ENCODE results near the gene FAN1. TPM values are rescaled to one million over a fixed set of nuclear protein-coding genes. Genes with fewer than 3 reads are reported as not detected.

The FAN1 gene
- polyA plus RNA-seq, 1 of the 3 experiments (the other 2 are of a cell fraction), result 5.7 TPM

DNA sequence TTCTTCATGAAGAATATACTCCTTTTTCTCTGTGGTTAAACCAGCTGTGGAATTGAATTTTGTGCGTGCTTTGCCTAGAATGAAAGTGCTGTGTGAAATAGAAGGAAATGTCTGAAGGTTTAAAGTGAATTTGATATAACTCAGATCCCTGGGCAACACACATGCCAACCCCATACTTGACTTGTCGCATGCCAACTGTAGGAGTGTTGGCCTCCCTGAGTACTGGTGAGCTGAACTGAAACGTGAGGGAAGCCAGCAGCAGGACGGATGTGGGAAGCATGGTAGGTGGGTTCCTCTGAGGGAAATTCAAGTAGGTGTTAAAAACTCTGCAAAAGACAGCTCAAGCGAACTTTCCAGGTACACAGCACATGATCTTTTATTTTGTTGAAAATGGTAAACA lies 14.7 kb downstream of the FAN1 start:
- H3K79me2 ChIP-seq (ENCODE audit: insufficient read depth), result no peaks in the 10 kb centered on the region
- H3K9me2 ChIP-seq, result no peaks in the 10 kb centered on the region
- no peak overlapping the region for H2AFZ ChIP-seq (ENCODE audit: low read depth)
- H3K4me1 ChIP-seq (ENCODE audit: control insufficient read depth in 1 of 2, insufficient read depth in 2 of 2, low read depth in 1 of 2, low read length in 1 of 2), result peaks cover 0 to 34% of the 10 kb centered on the region in 2 experiments; a peak in 2 of 4 replicates
- H3K27ac ChIP-seq (ENCODE audit: low read depth in 2 of 2, low read length in 1 of 2), result no peak overlapping the region
- no peak for DNase-seq
- WGBS (ENCODE audit: low lambda C conversion rate), result 95% methylated on average over 5 of the region's 5 CpGs
- POLR2A ChIA-PET, result interaction anchor here (0.7 kb wide), 1 partner anchor 10 kb away, joined by 3 read pairs; no protein-coding TSS in a partner anchor
- H3F3A ChIP-seq (replicated peaks; ENCODE audit: insufficient read depth), result no peaks in the 10 kb centered on the region
- peaks cover 56% of the 10 kb centered on the region in 2 experiments for H3K36me3 ChIP-seq (replicated peaks in 1 of 2; ENCODE audit: control insufficient read depth in 1 of 2, insufficient read depth in 2 of 2, low read length in 1 of 2)
- CTCF ChIA-PET, result interaction anchor here (1.3 to 1.9 kb wide), 3 partner anchors 9 to 212 kb away, joined by 4 to 6 read pairs (median 4); no protein-coding TSS in a partner anchor
- no peak overlapping the region for H3K4me3 ChIP-seq (ENCODE audit: low read depth in 2 of 2, low read length in 1 of 2)
- no peaks in the 10 kb centered on the region for H3K27me3 ChIP-seq (ENCODE audit: insufficient read depth)
- no peaks in the 10 kb centered on the region for H4K20me1 ChIP-seq (ENCODE audit: insufficient read depth)
- TF ChIP-seq MXI1 (IDR thresholded peaks at IDR 0.05; ENCODE audit: low read depth, low read length) (no peak), RAD21 (IDR thresholded peaks at IDR 0.05; ENCODE audit: low read length) (no peak), YY1 (IDR thresholded peaks at IDR 0.05; ENCODE audit: low read depth) (no peak), FOXM1 (IDR thresholded peaks at IDR 0.05; ENCODE audit: low read depth) (no peak), SIN3A (IDR thresholded peaks at IDR 0.05; ENCODE audit: borderline replicate concordance, low read depth, low read length) (no peak), ELF1 (IDR thresholded peaks at IDR 0.05) (no peak), EZH2phosphoT487 (IDR thresholded peaks at IDR 0.05; ENCODE audit: borderline replicate concordance, low read depth) (no peak), TEAD4 (IDR thresholded peaks at IDR 0.05; ENCODE audit: borderline replicate concordance, insufficient read depth) (no peak), TAF1 (IDR thresholded peaks at IDR 0.05; ENCODE audit: borderline replicate concordance, low read depth, low read length) (no peak), NFIC (IDR thresholded peaks at IDR 0.05; ENCODE audit: borderline replicate concordance) (no peak), SMC3 (IDR thresholded peaks at IDR 0.05; ENCODE audit: low read depth, low read length) (no peak)
- TF ChIP-seq, protein P1, sequence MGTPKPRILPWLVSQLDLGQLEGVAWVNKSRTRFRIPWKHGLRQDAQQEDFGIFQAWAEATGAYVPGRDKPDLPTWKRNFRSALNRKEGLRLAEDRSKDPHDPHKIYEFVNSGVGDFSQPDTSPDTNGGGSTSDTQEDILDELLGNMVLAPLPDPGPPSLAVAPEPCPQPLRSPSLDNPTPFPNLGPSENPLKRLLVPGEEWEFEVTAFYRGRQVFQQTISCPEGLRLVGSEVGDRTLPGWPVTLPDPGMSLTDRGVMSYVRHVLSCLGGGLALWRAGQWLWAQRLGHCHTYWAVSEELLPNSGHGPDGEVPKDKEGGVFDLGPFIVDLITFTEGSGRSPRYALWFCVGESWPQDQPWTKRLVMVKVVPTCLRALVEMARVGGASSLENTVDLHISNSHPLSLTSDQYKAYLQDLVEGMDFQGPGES (IDR thresholded peaks at IDR 0.05; ENCODE audit: low read depth, low read length), result no peak
- TF ChIP-seq, protein P2, sequence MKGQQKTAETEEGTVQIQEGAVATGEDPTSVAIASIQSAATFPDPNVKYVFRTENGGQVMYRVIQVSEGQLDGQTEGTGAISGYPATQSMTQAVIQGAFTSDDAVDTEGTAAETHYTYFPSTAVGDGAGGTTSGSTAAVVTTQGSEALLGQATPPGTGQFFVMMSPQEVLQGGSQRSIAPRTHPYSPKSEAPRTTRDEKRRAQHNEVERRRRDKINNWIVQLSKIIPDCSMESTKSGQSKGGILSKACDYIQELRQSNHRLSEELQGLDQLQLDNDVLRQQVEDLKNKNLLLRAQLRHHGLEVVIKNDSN (IDR thresholded peaks at IDR 0.05; ENCODE audit: borderline replicate concordance, low read depth), result no peak
- no peaks in the 10 kb centered on the region for H3K9me3 ChIP-seq
- no peak overlapping the region for H3K4me2 ChIP-seq
- no peak overlapping the region for H3K9ac ChIP-seq

DNA sequence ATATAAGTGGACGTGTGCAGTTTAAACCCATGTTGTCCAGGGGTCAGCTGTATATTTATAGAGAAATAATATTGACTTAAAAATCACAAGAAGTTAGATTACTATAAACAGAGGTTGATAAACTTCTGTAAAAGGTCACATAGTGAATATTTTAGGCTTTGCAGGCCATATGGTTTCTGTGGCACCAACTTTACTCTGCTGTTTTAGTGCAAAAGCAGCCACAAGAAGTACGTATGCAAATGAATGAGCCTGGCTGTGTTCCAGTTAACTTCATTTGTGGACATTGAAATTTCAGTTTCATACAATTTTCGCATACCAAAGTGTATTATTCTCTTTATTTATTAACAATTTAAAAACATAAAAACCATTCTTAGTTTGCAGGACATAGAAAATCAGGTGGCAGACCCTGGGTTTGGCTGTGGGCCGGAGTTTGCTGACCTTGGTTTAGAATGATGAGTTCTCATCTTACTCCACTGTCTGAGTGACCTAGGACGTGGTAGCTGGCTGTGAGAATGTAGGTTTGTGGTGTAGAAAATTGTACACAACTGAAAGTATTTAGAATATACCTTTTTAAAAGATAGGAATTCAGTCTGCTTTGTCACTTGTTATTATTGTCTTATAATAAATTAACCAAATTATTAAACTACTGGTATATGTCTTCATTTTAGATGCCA lies 16.3 kb downstream of the FAN1 start:
- Histone ChIP-seq H3K27me3 (ENCODE audit: insufficient read depth) (no peaks in the 10 kb centered on the region), H3K36me3 (replicated peaks in 1 of 2; ENCODE audit: control insufficient read depth in 1 of 2, insufficient read depth in 2 of 2, low read length in 1 of 2) (peaks cover 53 to 65% of the 10 kb centered on the region in 2 experiments), H3K4me2 (no peak overlapping the region), H3K4me1 (ENCODE audit: control insufficient read depth in 1 of 2, insufficient read depth in 2 of 2, low read depth in 1 of 2, low read length in 1 of 2) (peaks cover 0 to 36% of the 10 kb centered on the region in 2 experiments; a peak in 2 of 4 replicates), H4K20me1 (ENCODE audit: insufficient read depth) (no peaks in the 10 kb centered on the region), H3K79me2 (ENCODE audit: insufficient read depth) (no peaks in the 10 kb centered on the region), H3K9ac (no peak overlapping the region), H3K4me3 (ENCODE audit: low read depth in 2 of 2, low read length in 1 of 2) (no peak overlapping the region), H3K27ac (ENCODE audit: low read depth in 2 of 2, low read length in 1 of 2) (no peak overlapping the region), H2AFZ (ENCODE audit: low read depth) (no peak overlapping the region), H3K9me3 (no peaks in the 10 kb centered on the region), H3F3A (replicated peaks; ENCODE audit: insufficient read depth) (no peaks in the 10 kb centered on the region), H3K9me2 (no peaks in the 10 kb centered on the region)
- ChIA-PET CTCF (interaction anchor here (1.9 to 2.4 kb wide), 2 partner anchors 11 to 16 kb away, joined by 4 to 7 read pairs; partner anchors contain the start of gene FAN1), POLR2A (no interaction called here)
- WGBS (ENCODE audit: low lambda C conversion rate), result 92% methylated on average over 5 of the region's 5 CpGs
- DNase-seq, result no peak
- TF ChIP-seq MXI1 (IDR thresholded peaks at IDR 0.05; ENCODE audit: low read depth, low read length) (no peak), POLR2AphosphoS5 (IDR thresholded peaks at IDR 0.05; ENCODE audit: low read depth, low read length) (no peak), EP300 (IDR thresholded peaks at IDR 0.05; ENCODE audit: borderline replicate concordance in 1 of 2, low read depth in 1 of 2, low read length in 1 of 2) (no peak), ELF1 (IDR thresholded peaks at IDR 0.05) (no peak), MEF2A (IDR thresholded peaks at IDR 0.05; ENCODE audit: borderline replicate concordance, low read depth) (no peak), RXRA (IDR thresholded peaks at IDR 0.05; ENCODE audit: borderline replicate concordance, low read depth) (no peak), CHD2 (IDR thresholded peaks at IDR 0.05; ENCODE audit: low read length, partially characterized antibody) (no peak), RAD21 (IDR thresholded peaks at IDR 0.05; ENCODE audit: low read length) (no peak), TAF1 (IDR thresholded peaks at IDR 0.05; ENCODE audit: borderline replicate concordance, low read depth, low read length) (no peak), TEAD4 (IDR thresholded peaks at IDR 0.05; ENCODE audit: borderline replicate concordance, insufficient read depth) (no peak)
- TF ChIP-seq, protein P3, sequence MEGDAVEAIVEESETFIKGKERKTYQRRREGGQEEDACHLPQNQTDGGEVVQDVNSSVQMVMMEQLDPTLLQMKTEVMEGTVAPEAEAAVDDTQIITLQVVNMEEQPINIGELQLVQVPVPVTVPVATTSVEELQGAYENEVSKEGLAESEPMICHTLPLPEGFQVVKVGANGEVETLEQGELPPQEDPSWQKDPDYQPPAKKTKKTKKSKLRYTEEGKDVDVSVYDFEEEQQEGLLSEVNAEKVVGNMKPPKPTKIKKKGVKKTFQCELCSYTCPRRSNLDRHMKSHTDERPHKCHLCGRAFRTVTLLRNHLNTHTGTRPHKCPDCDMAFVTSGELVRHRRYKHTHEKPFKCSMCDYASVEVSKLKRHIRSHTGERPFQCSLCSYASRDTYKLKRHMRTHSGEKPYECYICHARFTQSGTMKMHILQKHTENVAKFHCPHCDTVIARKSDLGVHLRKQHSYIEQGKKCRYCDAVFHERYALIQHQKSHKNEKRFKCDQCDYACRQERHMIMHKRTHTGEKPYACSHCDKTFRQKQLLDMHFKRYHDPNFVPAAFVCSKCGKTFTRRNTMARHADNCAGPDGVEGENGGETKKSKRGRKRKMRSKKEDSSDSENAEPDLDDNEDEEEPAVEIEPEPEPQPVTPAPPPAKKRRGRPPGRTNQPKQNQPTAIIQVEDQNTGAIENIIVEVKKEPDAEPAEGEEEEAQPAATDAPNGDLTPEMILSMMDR (IDR thresholded peaks at IDR 0.05), result no peak
- TF ChIP-seq, protein P4, sequence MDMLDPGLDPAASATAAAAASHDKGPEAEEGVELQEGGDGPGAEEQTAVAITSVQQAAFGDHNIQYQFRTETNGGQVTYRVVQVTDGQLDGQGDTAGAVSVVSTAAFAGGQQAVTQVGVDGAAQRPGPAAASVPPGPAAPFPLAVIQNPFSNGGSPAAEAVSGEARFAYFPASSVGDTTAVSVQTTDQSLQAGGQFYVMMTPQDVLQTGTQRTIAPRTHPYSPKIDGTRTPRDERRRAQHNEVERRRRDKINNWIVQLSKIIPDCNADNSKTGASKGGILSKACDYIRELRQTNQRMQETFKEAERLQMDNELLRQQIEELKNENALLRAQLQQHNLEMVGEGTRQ (IDR thresholded peaks at IDR 0.05; ENCODE audit: borderline replicate concordance, low read depth, low read length), result no peak
